ENCODE measurements around the gene GNMT.

The GNMT gene

DNA sequence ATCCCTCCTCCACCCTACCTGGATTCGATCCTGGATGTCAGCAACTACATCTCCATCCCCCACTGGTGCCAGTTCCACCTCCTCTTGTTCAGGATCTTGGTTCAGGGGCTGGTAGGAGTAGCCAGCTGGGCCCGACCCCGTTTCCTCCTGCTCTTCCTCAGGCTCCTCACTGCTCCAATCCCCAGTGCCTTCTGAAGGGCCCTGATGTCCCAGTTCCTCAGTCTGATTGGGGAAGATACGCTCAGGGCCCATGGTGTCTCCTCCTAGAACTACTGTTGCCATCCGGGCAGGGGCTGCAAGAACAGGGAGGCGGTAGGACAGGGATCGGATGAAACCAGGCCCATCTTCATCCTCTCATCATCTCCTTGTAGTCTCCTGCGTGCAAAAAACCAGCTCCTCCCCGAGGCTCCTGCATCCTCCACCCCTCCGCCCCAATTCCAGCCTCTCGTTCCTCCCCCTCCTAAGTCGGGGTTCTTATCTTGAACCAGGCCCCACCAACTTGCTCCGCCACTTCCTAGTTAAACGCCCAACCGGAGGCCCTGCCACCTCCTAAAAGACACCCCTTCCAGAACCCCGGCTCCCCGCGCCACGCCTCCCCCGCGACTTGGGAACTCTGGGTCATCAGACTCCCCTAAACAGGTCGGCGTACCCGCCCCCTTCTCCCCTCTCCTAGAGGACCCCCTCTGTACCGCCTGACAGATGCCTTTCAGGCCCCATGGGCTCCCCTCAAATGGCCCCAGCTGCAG is 52.7 kb downstream of the GNMT start:
- H2AFZ ChIP-seq (ENCODE audit: low read length, unreplicated experiment): peak overlapping the region; percentile 81
- H3K27me3 ChIP-seq (ENCODE audit: insufficient read depth, low read length): no peaks in the 10 kb centered on the region
- peak overlapping the region; percentile 89 for H3K4me3 ChIP-seq (ENCODE audit: low read depth, low read length)
- H3K36me3 ChIP-seq (ENCODE audit: insufficient read depth, low read length): peaks cover 7% of the 10 kb centered on the region; the same call in 1 of the 2 replicates
- H3K27ac ChIP-seq (ENCODE audit: low read depth, low read length): peak overlapping the region; percentile 16; the same call in 1 of the 2 replicates
- H3K79me2 ChIP-seq (ENCODE audit: control insufficient read depth, insufficient read depth, low read length, unreplicated experiment): peaks cover 53% of the 10 kb centered on the region
- peaks cover 28% of the 10 kb centered on the region for H3K4me1 ChIP-seq (ENCODE audit: control insufficient read depth, insufficient read depth, low read length, unreplicated experiment)
